WTC11 (cell line): ENCODE measurements around the gene CEP20. TPM values are rescaled to one million over a fixed set of nuclear protein-coding genes. Genes with fewer than 3 reads are reported as not detected.

Source experiments
- ATAC-seq: fragments of 200-7000 bp; cut with Tn5 transposase; 2 replicates; pipeline ENCODE4 v1.10.0; 2021; ENCODE audit warnings: mild to moderate bottlenecking, moderate library complexity
- CTCF ChIA-PET: fragments of 300-600 bp; sonication (Branson Sonifier 250); formaldehyde crosslinking; loops from one replicate; lab custom pipeline; 2021; ENCODE audit warnings: antibody characterized with exemption; lab: Charles Lee
- POLR2A ChIA-PET: fragments of 350-600 bp; sonication (Branson Sonifier 250); formaldehyde crosslinking; loops from one replicate; lab custom pipeline; 2021; ENCODE audit warnings: antibody characterized with exemption; lab: Charles Lee
- DNase-seq: peaks from one replicate; pipeline ENCODE4 v3.0.0; 2021; ENCODE audit warnings: low spot score
- H3K27ac Mint-ChIP-seq: 2 replicates; pipeline ENCODE4 v1.8.0; 2021; ENCODE audit warnings: mixed read lengths
- H3K27me3 Mint-ChIP-seq: 2 replicates; pipeline ENCODE4 v1.8.0; 2021; ENCODE audit warnings: low read depth, mild to moderate bottlenecking, moderate library complexity, mixed read lengths
- H3K36me3 Mint-ChIP-seq: 2 replicates; pipeline ENCODE4 v1.8.0; 2021; ENCODE audit warnings: mixed read lengths
- H3K4me1 Mint-ChIP-seq: 2 replicates; pipeline ENCODE4 v1.8.0; 2022; ENCODE audit warnings: mixed read lengths
- H3K4me3 Mint-ChIP-seq: 2 replicates; pipeline ENCODE4 v1.8.0; 2021; ENCODE audit warnings: mild to moderate bottlenecking, moderate library complexity, mixed read lengths
- H3K9me3 Mint-ChIP-seq: 2 replicates; pipeline ENCODE4 v1.8.0; 2021; ENCODE audit warnings: mixed read lengths
- AFF4 ChIP-seq: sonication (generic); formaldehyde crosslinking; IDR thresholded peaks from 2 replicates; pipeline ENCODE4 v1.8.1; 2023; ENCODE audit warnings: mild to moderate bottlenecking, missing genetic modification reagents, borderline replicate concordance
- AR ChIP-seq: fragments of 250-450 bp; sonication (Bioruptor Pico); IDR thresholded peaks from 2 replicates; pipeline ENCODE4 v1.9.0; 2021; ENCODE audit warnings: mild to moderate bottlenecking
- CBFB ChIP-seq: sonication (generic); formaldehyde crosslinking; IDR thresholded peaks from 2 replicates; pipeline ENCODE4 v1.8.1; 2022; ENCODE audit warnings: mild to moderate bottlenecking, low read depth, missing genetic modification reagents
- CDX4 ChIP-seq: fragments of 250-450 bp; sonication (Bioruptor Pico); IDR thresholded peaks from 2 replicates; pipeline ENCODE4 v1.9.0; 2021; ENCODE audit warnings: moderate library complexity, mild to moderate bottlenecking, inconsistent platforms, borderline replicate concordance
- E2F5 ChIP-seq: sonication (generic); formaldehyde crosslinking; IDR thresholded peaks from 2 replicates; pipeline ENCODE4 v1.8.1; 2022; ENCODE audit warnings: mild to moderate bottlenecking, moderate library complexity, missing genetic modification reagents
- FOXP1 ChIP-seq: sonication (generic); formaldehyde crosslinking; IDR thresholded peaks from 2 replicates; pipeline ENCODE4 v1.8.0; 2022; ENCODE audit warnings: missing genetic modification reagents, mild to moderate bottlenecking, moderate library complexity, borderline replicate concordance
- MYBL2 ChIP-seq: sonication (generic); formaldehyde crosslinking; IDR thresholded peaks from 2 replicates; pipeline ENCODE4 v1.8.1; 2023; ENCODE audit warnings: mild to moderate bottlenecking, moderate library complexity, missing genetic modification reagents
- NFATC4 ChIP-seq: fragments of 250-450 bp; sonication (Bioruptor Pico); IDR thresholded peaks from 2 replicates; pipeline ENCODE4 v1.9.0; 2021; ENCODE audit warnings: mild to moderate bottlenecking
- NFYB ChIP-seq: sonication (generic); formaldehyde crosslinking; conservative IDR thresholded peaks from 2 replicates; pipeline ENCODE4 v1.8.0; 2022; ENCODE audit warnings: low read depth, missing genetic modification reagents
- NR1H2 ChIP-seq: sonication (generic); formaldehyde crosslinking; IDR thresholded peaks from 2 replicates; pipeline ENCODE4 v1.9.0; 2021; ENCODE audit warnings: mild to moderate bottlenecking, moderate library complexity, missing genetic modification reagents
- TEAD1 ChIP-seq: sonication (generic); formaldehyde crosslinking; IDR thresholded peaks from 2 replicates; pipeline ENCODE4 v1.8.0; 2022; ENCODE audit warnings: mild to moderate bottlenecking, missing genetic modification reagents
- TP53 ChIP-seq: sonication (generic); formaldehyde crosslinking; IDR thresholded peaks from 2 replicates; pipeline ENCODE4 v1.8.1; 2023; ENCODE audit warnings: mild to moderate bottlenecking, missing genetic modification reagents
- ZBTB43 ChIP-seq: sonication (generic); formaldehyde crosslinking; IDR thresholded peaks from 2 replicates; pipeline ENCODE4 v1.8.1; 2023; ENCODE audit warnings: mild to moderate bottlenecking, missing genetic modification reagents
- ZNF232 ChIP-seq: sonication (generic); formaldehyde crosslinking; IDR thresholded peaks from 2 replicates; pipeline ENCODE4 v1.8.0; 2022; ENCODE audit warnings: mild to moderate bottlenecking, missing genetic modification reagents
- ZNF396 ChIP-seq: fragments of 250-450 bp; sonication (Bioruptor Pico); IDR thresholded peaks from 2 replicates; pipeline ENCODE4 v1.8.0; 2021; ENCODE audit warnings: mild to moderate bottlenecking, moderate library complexity, borderline replicate concordance
- ZNF425 ChIP-seq: fragments of 250-450 bp; sonication (Bioruptor Pico); conservative IDR thresholded peaks from 2 replicates; pipeline ENCODE4 v1.9.0; 2021; ENCODE audit warnings: mild to moderate bottlenecking
- ZNF671 ChIP-seq: fragments of 250-450 bp; sonication (Bioruptor Pico); IDR thresholded peaks from 2 replicates; pipeline ENCODE4 v1.8.0; 2021; ENCODE audit warnings: mild to moderate bottlenecking
- ZSCAN18 ChIP-seq: fragments of 250-450 bp; sonication (Bioruptor Pico); IDR thresholded peaks from 2 replicates; pipeline ENCODE4 v2.1.2; 2022; ENCODE audit warnings: mild to moderate bottlenecking, moderate library complexity
- total RNA-seq: library from RNA; stranded (reverse); gene quantifications from 3 replicates; pipeline ENCODE4 v1.2.3, GENCODE V29; 2021

CEP20 gene
- total RNA-seq, 1 experiment from 2014 or later, result 39.1 TPM

GRCh38 chr16:15906439-15906838, 18.0 kb upstream of the CEP20 start:
- Mint-ChIP-seq H3K9me3 (peaks cover 18% of the 10 kb centered on the region), H3K27ac (no peak overlapping the region), H3K36me3 (no peaks in the 10 kb centered on the region), H3K4me1 (peaks cover 8% of the 10 kb centered on the region), H3K27me3 (peaks cover 2% of the 10 kb centered on the region; the same call in 1 of the 2 replicates), H3K4me3 (no peak overlapping the region)
- CTCF ChIA-PET, result no interaction called here
- no peak for ATAC-seq
- POLR2A ChIA-PET, result no interaction called here
- TF ChIP-seq CDX4 (CRISPR knock-in tag) (no peak), NFATC4 (CRISPR knock-in tag) (no peak), E2F5 (CRISPR knock-in tag) (no peak), NR1H2 (CRISPR knock-in tag) (no peak), AFF4 (CRISPR knock-in tag) (no peak), CBFB (no peak), TP53 (CRISPR knock-in tag) (no peak), TEAD1 (CRISPR knock-in tag) (no peak), ZBTB43 (no peak), ZNF425 (CRISPR knock-in tag) (no peak), NFYB (CRISPR knock-in tag) (no peak), MYBL2 (CRISPR knock-in tag) (no peak), ZNF232 (CRISPR knock-in tag) (no peak), ZNF396 (no peak), ZNF671 (CRISPR knock-in tag) (no peak), ZSCAN18 (no peak), AR (CRISPR knock-in tag) (no peak), FOXP1 (CRISPR knock-in tag) (no peak)
- no peak for DNase-seq
